Measurements from ENCODE around the gene TMCC2. TPM values are rescaled to one million over a fixed set of nuclear protein-coding genes. Genes with fewer than 3 reads are reported as not detected.
"Not testable (repeated sequence)": the region's sequence is repeated elsewhere in the genome, so short reads cannot be mapped to it uniquely, and the experiment has no call there.

The TMCC2 gene
- polyA plus RNA-seq, 1 donor = 11.8 TPM

DNA sequence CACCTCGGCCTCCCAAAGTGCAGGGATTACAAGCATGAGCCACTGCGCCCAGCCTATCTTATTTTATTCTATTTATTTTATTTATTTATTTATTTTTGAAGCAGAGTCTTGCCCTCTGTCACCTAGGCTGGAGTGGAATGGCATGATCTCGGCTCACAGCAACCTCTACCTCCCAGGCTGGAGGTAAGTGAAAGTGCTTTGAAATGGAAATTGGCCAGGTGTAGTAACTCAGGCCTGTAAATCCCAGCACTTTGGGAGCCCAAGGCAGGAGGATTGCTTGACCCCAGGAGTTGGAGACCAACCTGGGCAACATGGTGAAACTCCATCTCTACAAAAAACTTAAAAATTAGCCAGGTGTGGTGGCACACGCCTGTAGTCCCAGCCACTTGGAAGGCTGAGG, 11.2 kb upstream of the TMCC2 start:
- DNase-seq = no peak

- no peak for DNase-seq
Measured at GRCh38 chr1:205217418-205217817, 10.3 kb upstream of the TMCC2 start.

- DNase-seq = no peak
Measured at GRCh38 chr1:205220421-205220820, 7.3 kb upstream of the TMCC2 start.

DNA sequence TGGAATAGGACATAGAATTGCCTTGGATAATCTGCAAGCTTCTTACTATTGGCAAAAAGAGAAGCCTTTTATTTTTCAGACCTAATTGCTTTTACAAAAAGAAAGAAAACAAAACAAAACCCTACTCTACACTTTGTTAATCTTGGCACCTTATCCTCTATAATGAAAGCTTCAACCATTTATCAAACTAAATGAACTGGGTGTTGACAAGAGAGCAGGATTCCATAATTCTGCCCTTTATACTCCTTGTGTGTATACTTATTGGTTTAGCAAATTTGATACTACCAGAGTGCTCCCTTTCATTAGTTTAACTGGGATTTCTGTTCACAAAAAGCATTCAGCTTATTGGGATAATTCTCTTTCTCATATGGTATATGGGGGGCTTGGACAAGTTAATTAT, 3.0 kb upstream of the TMCC2 start:
- DNase-seq = no peak

GRCh38 chr1:205225901-205226765, 1.6 kb upstream of the TMCC2 start:
- DNase-seq = no peak

DNA sequence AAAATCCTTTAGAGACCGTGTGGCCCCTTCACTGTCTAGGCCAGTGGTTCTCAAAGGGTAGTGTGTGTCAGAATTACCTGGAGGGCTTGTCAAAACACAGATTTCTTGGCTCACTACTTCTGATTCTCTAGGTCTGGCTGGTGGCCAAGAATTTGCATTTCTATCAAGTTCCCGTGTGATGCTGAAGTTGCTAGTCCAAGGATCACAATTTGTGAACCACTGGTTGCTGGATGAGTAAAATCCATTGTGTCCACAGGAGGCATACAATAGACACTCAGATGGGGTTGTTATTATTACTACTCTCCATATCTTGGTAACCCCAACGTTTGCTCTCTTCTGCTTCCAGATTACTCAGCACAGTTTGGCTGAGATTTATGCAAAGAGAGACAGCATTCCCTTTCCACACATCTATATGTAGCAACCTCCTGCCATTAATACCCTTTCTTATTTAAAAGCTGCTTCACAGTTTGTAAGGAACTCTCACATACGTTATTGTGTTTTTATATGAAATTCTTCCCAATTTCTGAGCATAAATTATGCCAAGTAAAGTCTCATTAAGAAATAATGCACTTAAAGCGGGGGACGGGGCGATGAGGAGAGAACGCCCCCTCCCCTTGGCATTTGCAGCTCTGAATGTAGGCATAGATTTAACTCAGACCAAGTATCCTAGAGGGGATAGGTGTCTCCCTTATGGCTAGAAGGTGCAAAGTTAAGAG, 720 bp upstream of the TMCC2 start:
- no peak for DNase-seq

GRCh38 chr1:205228093-205228521, 361 bp downstream of the TMCC2 start:
- DNase-seq = no peak

DNA sequence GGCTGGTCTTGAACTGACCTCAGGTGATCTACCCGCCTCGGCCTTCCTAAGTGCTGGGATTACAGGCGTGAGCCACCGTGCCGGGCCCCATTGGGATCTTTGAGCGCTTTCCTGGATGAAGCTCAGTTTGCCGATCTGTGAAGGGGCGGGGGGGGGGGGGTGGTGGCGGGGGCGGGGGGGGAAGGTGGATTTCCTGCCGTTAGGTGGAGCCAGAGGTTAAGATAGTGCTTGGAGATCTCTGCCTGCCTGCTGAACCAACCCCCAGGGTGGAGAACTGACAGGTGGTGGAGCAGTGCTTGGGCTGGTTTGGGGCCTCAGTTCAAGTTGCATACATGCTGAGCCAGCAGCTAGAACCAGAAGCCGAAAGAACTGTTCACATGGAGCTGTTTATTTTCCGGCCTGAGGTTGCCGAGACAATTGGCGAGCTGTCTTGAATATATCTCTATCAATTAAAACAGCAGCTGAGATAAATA, 1.7 kb downstream of the TMCC2 start:
- DNase-seq = no peak

DNA sequence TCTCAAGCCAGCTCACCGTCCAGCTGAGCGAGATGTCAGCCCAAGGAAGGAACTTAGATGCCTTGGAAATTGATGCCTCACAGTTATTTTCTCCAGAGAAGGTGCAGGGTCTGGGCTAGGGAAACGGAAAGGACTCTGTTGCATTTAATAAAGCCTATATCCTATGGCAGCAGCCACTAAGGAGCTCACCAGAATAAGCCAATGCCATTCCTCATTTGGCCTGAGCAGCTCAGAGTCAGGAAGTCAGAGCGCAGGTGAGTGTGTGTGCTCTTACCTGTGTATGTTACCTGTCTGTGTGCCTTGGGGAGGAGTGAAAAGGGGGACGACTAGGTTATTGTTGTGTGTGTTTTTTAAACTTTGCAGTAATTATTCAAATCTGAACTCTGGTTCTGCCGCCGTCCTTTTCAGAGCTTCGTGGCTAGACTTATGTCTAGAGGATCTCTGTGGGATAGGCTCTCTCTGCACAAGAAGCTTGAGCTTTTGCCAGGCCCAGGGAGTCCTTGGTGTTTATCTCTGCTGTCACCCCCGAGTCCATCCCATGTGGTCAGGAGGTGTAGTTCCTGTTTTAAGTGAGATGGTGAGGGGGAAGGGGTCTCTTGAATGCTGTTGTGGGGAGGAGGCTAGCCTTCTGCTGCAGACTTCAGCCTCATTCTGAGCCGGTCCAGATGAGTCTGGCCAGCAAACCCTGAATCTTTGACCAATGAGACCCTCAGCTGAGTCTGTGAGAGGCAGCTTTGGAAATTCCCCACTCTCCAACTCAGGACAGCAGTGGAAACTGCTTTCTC, 2.4 kb downstream of the TMCC2 start:
- no peak for DNase-seq

- DNase-seq = no peak
Measured at GRCh38 chr1:205230982-205231381, 3.2 kb downstream of the TMCC2 start.

DNA sequence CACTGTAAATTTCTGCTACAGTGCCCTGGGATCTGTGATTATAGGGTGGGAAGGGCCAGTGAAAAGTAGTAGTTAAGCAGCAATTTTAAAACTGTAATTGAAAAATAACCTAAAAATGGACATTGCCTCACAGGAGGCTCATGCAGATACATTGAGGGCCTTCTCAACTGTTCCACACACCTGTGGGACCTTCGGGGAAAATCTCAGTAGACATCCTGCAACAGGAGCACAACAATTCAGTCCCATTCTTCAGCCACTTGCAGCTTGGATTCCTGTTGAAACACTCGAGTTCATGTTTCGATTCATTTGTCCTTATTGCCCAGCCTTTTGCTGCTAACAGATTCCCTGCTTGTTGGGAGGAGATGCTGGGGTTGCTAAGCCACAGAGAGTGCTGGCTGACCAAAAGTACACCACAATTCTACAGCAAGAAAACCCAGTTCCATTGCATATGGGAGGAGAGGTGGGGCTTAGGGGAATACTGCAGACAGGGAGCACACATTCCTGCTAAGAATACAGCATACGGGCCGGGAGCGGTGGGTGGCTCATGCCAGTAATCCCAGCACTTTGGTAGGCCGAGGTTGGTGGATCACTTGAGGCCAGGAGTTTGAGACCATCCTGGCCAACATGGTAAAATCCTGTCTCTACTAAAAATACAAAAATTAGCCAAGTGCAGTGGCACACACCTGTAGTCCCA, 4.5 kb downstream of the TMCC2 start:
- no peak for DNase-seq

- no peak for DNase-seq
Measured at GRCh38 chr1:205232945-205233397, 5.2 kb downstream of the TMCC2 start.

- DNase-seq = not testable (repeated sequence)
Measured at GRCh38 chr1:205233986-205234385, 6.2 kb downstream of the TMCC2 start.

DNA sequence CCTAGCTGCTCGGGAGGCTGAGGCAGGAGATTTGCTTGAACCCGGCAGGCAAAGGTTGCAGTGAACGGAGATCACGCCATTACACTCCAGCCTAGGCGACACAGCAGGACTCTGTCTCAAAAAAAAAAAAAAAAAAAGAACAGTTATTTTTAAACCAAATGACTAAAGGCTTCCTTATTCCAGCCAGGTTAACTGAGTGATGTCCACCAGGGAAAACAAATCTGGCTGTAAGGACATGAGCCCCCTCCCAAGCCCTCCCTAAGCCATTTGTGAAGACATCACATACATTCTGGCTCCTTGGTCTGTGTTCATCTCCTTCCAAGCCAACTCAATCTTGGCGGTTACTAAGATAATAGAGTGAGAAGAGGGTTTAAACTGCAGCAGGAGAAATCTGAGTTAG, 8.2 kb downstream of the TMCC2 start:
- DNase-seq = no peak

DNA sequence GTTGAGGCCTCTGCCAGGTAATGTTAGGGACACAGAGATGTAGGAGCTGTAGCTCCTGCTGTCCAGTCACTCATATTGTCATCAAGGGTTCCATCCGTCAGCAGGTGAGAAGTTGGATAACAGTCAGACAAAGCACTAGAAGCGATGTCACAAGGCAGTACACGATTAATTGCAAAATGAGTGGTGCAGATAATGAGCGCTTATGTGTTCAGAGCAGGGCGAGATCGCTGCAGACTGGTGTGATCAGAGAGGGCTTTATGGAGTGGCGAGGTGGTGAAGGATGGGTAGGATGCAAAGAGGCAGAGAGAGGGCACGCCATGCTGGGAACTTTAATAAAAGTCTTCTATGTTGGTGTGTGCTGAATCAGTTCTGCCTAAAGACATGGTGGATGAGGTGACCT, 8.8 kb downstream of the TMCC2 start:
- DNase-seq = no peak

DNA sequence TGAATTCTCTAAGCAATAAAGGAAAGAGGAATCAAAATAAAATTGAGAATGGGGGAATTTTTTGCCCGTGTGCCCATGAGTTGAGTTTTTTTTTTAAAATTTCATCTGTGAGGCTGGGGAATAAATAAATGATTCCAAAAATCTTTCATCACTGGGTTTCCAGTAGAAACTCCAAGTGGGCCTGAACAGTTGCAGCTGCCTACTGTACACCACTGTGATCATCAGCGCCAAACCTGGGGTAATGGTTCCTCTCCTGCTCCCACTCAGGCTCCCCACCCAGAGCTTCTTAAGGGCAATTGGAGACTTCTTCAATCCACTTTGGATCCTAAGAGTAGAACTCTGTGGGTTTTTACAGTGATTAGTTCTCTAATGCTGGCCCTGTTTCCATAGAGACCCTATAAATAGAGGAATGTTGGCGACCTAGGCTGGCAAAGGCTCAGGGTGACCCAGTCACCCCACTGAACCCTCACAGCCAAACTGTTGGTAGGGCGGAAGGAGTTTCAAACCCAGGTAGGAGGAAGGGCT, 9.3 kb downstream of the TMCC2 start:
- DNase-seq = no peak

- DNase-seq = no peak
Measured at GRCh38 chr1:205237526-205238484, 10.1 kb downstream of the TMCC2 start.

DNA sequence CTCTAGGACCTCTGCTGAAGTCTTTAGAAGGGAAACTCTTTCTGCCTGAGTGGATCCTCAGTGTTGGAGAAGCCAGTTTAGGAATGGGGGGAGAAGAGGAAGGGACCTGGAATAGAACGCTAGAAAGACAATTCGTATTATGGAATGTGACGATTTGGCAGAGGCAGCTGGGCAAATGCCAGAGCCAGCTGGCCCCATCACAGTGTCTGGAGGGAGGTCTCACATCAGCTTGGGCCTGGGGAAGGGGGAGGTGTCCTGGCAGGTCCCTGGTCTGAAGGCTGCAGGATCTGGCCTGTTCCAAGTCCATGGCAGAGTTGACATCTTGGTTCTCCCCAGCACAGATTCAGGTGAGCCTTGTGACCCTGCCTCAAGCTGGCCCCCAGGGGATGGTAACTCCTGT, 11.3 kb downstream of the TMCC2 start:
- DNase-seq = no peak

GRCh38 chr1:205240118-205240517, 12.4 kb downstream of the TMCC2 start:
- DNase-seq = no peak

GRCh38 chr1:205240569-205240968, 12.8 kb downstream of the TMCC2 start:
- DNase-seq = no peak
